MM.1S (cell line): ENCODE measurements around the gene DENND1A.

ENCODE experiments used
- DNase-seq: peaks from one replicate; pipeline ENCODE4 v3.0.0-alpha.2; 2015
- H2AFZ ChIP-seq: fragments of 300-600 bp; sonication (generic); 2 replicates; pipeline ENCODE4 v1.6.0; 2016; ENCODE audit warnings: antibody characterized with exemption, low read length
- H3F3A ChIP-seq: fragments of 300-600 bp; sonication (generic); 2 replicates; pipeline ENCODE4 v1.6.1; 2016; ENCODE audit warnings: mild to moderate bottlenecking, antibody characterized with exemption, low read length, moderate library complexity, mixed read lengths; ENCODE audit not compliant: insufficient read depth
- H3K27ac ChIP-seq: fragments of 300-600 bp; sonication (generic); 2 replicates; pipeline ENCODE4 v1.5.1; 2016; ENCODE audit warnings: mild to moderate bottlenecking, low read length
- H3K27me3 ChIP-seq: fragments of 300-600 bp; sonication (generic); replicated peaks from 2 replicates; pipeline ENCODE4 v1.6.0; 2016; ENCODE audit warnings: low read length; ENCODE audit not compliant: insufficient read depth
- H3K36me3 ChIP-seq: fragments of 300-600 bp; sonication (generic); replicated peaks from 2 replicates; pipeline ENCODE4 v1.6.1; 2016; ENCODE audit warnings: mild to moderate bottlenecking, low read length, mixed read lengths; ENCODE audit not compliant: insufficient read depth
- H3K4me1 ChIP-seq: fragments of 300-600 bp; sonication (generic); 2 replicates; pipeline ENCODE4 v1.6.1; 2016; ENCODE audit warnings: low read length, mixed read lengths
- H3K4me2 ChIP-seq: fragments of 300-600 bp; sonication (generic); 2 replicates; pipeline ENCODE4 v1.6.0; 2016; ENCODE audit warnings: low read depth, low read length
- H3K4me3 ChIP-seq: fragments of 300-600 bp; sonication (generic); 2 replicates; pipeline ENCODE4 v1.5.1; 2016; ENCODE audit warnings: low read length, mixed read lengths
- H3K79me2 ChIP-seq: fragments of 300-600 bp; sonication (generic); 2 replicates; pipeline ENCODE4 v1.6.1; 2016; ENCODE audit warnings: mixed run types, low read length, mixed read lengths
- H3K9ac ChIP-seq: fragments of 300-600 bp; sonication (generic); 2 replicates; pipeline ENCODE4 v1.6.1; 2016; ENCODE audit warnings: low read length, mixed read lengths
- H3K9me2 ChIP-seq: fragments of 300-600 bp; sonication (generic); replicated peaks from 2 replicates; pipeline ENCODE4 v1.6.1; 2016; ENCODE audit warnings: mild to moderate bottlenecking, low read length, mixed read lengths; ENCODE audit not compliant: insufficient read depth
- H3K9me3 ChIP-seq: fragments of 300-600 bp; sonication (generic); replicated peaks from 2 replicates; pipeline ENCODE4 v1.6.1; 2016; ENCODE audit warnings: mild to moderate bottlenecking, low read length, mixed read lengths; ENCODE audit not compliant: insufficient read depth
- H4K20me1 ChIP-seq: fragments of 300-600 bp; sonication (generic); 2 replicates; pipeline ENCODE4 v1.6.1; 2016; ENCODE audit warnings: mild to moderate bottlenecking, low read length, moderate library complexity, mixed read lengths; ENCODE audit not compliant: insufficient read depth
- CTCF ChIP-seq: fragments of 300-600 bp; sonication (generic); IDR thresholded peaks from 2 replicates; pipeline ENCODE4 v1.5.1; 2016; ENCODE audit warnings: antibody characterized with exemption, low read length, mixed read lengths
- EZH2 ChIP-seq: fragments of 300-600 bp; sonication (generic); optimal IDR thresholded peaks from 2 replicates; pipeline ENCODE3; 2017; ENCODE audit warnings: low read depth, mild to moderate bottlenecking, antibody characterized with exemption, low read length, mixed read lengths
- EZH2phosphoT487 ChIP-seq: fragments of 300-600 bp; sonication (generic); IDR thresholded peaks from 2 replicates; pipeline ENCODE4 v1.6.1; 2018; ENCODE audit warnings: antibody characterized with exemption, low read length

Gene DENND1A

GRCh38 chr9:123957168-123957721 is 27.3 kb upstream of the DENND1A start:
- DNase-seq: no peak
- H3F3A ChIP-seq: no peaks in the 10 kb centered on the region
- no peaks in the 10 kb centered on the region for H3K4me1 ChIP-seq
- H3K36me3 ChIP-seq: no peaks in the 10 kb centered on the region
- no peak overlapping the region for H3K4me2 ChIP-seq
- no peaks in the 10 kb centered on the region for H3K9me3 ChIP-seq
- no peak overlapping the region for H2AFZ ChIP-seq
- H4K20me1 ChIP-seq: no peaks in the 10 kb centered on the region
- H3K27me3 ChIP-seq: no peaks in the 10 kb centered on the region
- TF ChIP-seq EZH2: no peak
- no peak for TF ChIP-seq EZH2phosphoT487
- no peak for TF ChIP-seq CTCF
- H3K4me3 ChIP-seq: no peak overlapping the region
- H3K9me2 ChIP-seq: no peaks in the 10 kb centered on the region
- no peaks in the 10 kb centered on the region for H3K79me2 ChIP-seq
- no peak overlapping the region for H3K9ac ChIP-seq
- H3K27ac ChIP-seq: no peak overlapping the region

- no peak overlapping the region for H3K4me3 ChIP-seq
- H3K36me3 ChIP-seq: no peaks in the 10 kb centered on the region
- no peak overlapping the region for H3K27ac ChIP-seq
- no peaks in the 10 kb centered on the region for H4K20me1 ChIP-seq
- H3K9me3 ChIP-seq: no peaks in the 10 kb centered on the region
- H3K9ac ChIP-seq: no peak overlapping the region
- DNase-seq: no peak
- H3K4me1 ChIP-seq: no peaks in the 10 kb centered on the region
- no peaks in the 10 kb centered on the region for H3F3A ChIP-seq
- H3K9me2 ChIP-seq: no peaks in the 10 kb centered on the region
- H3K4me2 ChIP-seq: no peak overlapping the region
- no peaks in the 10 kb centered on the region for H3K27me3 ChIP-seq
- TF ChIP-seq EZH2: no peak
- TF ChIP-seq CTCF: no peak
- TF ChIP-seq EZH2phosphoT487: no peak
- H2AFZ ChIP-seq: no peak overlapping the region
- no peaks in the 10 kb centered on the region for H3K79me2 ChIP-seq
Measured at GRCh38 chr9:123955637-123956036, 25.7 kb upstream of the DENND1A start.

DNA sequence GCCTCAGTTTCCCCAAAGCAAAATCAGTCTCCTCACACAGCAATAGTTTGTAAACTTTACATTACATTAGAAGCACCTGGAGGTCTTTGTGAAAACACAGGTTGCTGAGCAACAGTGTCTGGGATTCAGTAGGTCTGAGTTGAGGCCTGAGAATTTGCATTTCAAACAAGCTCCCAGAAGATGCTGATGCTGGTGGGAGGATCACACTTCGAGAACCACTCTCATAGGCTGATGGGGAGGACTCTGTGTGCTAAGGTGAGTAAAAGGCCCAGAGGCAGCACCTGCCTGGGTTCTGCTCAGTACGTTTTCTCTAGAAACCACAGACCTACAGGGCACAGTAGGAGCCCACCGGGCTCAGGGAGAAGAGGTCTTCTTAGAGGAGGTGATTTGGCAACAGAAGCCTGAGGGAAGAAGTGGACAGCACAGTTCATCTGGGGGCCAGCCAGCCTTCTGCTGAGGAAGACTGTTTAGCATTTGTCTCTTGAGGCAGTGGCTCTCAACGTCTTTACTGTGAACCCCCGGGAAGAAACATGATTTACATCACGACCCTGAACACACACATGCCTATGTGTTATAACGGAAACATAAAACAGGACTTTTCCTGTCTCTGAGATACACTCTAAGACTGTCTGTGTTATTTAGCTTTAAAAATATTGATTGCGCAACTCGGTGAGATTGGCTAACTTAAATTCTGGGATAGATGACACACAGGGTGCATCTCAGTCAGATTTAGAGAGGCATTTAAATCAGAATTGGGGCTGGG is 24.8 kb upstream of the DENND1A start:
- Histone ChIP-seq H3K9me2 (no peaks in the 10 kb centered on the region), H3K36me3 (no peaks in the 10 kb centered on the region), H3K27ac (no peak overlapping the region), H3K4me3 (no peak overlapping the region), H3K27me3 (no peaks in the 10 kb centered on the region), H3K79me2 (no peaks in the 10 kb centered on the region), H3K9ac (no peak overlapping the region), H4K20me1 (no peaks in the 10 kb centered on the region), H3K9me3 (no peaks in the 10 kb centered on the region), H3F3A (no peaks in the 10 kb centered on the region), H2AFZ (no peak overlapping the region), H3K4me2 (no peak overlapping the region), H3K4me1 (no peaks in the 10 kb centered on the region)
- DNase-seq: no peak
- TF ChIP-seq CTCF: no peak
- no peak for TF ChIP-seq EZH2
- TF ChIP-seq EZH2phosphoT487: no peak
